RKO (cell line): ENCODE measurements around the gene SLC41A3.
"Not testable (repeated sequence)": the region's sequence is repeated elsewhere in the genome, so short reads cannot be mapped to it uniquely, and the experiment has no call there.

ENCODE experiments used
- DNase-seq: peaks from one replicate; pipeline ENCODE4 v3.0.0-alpha.2; 2016; ENCODE audit warnings: low spot score

SLC41A3 gene

GRCh38 chr3:126053949-126054569, 29.9 kb downstream of the SLC41A3 start:
- no peak for DNase-seq

DNA sequence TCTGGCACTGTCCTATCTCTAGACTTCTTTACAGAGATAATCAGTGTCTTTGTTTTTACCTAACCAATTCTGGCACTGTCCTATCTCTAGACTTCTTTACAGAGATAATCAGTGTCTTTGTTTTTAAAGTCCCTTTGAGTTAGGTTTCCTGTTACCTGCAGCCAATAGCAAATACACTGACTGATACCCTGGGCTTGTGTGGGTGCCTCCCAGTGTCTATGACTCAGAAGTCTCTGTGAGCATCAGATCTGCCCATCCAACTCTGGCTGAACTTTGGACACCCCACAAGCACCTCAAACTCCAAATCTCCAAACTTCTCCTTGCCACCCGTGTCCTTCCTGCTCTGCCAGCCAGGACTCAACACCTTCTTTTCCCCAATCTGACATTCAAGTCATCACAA, 30.4 kb downstream of the SLC41A3 start:
- DNase-seq: no peak

GRCh38 chr3:126052196-126053058, 31.5 kb downstream of the SLC41A3 start:
- DNase-seq: no peak

DNA sequence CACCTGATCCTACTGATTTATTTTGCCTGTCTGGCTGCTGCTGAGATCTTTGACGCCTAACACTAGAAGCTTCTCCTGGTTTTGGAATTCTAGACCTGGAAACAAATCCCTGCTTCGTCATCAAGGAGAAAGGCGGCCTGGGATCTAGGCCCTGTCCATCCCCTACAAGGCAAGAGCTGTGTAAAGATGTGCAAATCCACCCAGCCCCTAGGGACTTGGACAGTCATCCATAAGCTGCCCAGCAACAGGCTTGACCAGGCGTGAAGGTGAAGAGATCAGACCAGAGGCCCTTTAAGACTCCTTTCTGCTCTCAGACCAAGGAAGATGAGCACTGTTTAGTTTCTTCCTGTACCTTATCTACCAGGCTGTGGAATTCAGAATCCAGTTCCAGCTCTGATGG, 32.2 kb downstream of the SLC41A3 start:
- no peak for DNase-seq

DNA sequence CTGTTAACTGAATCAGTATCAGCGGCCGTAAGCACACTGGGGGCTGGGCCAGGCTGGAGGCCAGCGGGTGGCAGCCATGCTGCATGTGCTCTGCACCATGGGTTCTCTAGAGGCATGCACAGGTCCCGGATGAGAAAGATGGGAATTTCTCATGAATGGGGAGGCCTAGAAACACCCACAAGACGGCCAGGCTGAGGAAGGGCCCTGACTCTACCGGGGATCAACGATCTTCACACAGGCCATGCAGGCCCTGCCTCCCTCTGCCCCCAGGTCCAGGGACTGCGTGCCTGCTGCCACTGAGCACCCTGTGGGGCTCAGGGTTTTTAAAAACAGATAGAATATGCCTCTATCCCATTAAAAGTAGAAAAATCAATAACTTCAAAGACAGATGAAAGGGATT, 32.7 kb downstream of the SLC41A3 start:
- DNase-seq: no peak

DNA sequence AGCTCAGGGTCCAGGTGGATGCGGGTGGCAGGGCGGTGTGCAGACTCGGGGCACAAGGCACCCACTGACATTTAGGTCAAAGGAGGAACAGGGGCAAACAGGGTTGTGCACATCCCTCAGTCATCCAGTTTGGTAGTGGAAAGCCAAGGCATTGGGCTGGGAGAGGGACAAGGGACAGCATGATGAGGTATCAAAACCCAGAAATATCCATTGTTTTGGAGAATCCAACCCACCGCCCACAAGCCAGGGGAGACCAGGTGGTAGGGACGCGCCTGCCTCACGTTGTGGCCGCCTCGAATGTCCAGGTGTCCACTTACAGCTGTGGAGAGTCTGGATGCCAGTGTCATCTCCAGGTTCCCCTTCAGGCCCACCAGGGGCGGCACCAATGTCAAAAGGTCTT, 33.3 kb downstream of the SLC41A3 start:
- DNase-seq: no peak

GRCh38 chr3:126050050-126050392, 33.9 kb downstream of the SLC41A3 start:
- DNase-seq: no peak

DNA sequence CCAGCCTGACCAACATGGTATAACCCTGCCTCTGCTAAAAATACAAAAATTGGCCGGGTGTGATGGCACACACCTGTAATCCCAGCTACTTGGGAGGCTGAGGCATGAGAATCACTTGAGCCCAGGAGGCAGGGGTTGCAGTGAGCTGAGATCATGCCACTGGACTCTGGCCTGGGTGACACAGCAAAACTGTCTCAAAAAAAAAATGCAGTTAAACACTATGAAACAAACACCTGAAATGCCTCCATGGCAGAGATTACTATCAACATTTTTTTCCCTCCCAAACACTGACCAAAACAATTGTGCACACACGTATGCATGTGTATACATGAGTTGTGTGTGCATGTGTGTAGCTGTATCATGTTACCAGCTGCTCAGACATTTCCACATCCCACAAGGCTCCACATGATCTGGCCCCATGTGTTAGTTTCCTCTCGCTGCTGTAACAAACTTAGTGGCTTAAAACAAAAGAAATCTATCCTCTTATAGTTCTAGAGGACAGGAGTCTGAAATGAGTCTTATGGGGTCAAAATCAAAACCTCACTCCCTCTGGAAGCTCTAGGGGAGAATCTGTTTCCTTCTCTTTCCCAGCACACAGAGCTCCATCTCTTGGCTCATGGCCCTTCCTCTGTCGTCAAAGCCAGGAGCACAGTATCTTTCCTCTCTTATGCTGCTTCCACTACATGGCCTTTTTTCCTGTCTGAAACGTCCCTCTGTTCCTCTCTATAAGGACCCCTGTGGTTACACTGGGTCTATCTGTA, 34.5 kb downstream of the SLC41A3 start:
- no peak for DNase-seq

GRCh38 chr3:126040386-126040785, 43.5 kb downstream of the SLC41A3 start:
- no peak for DNase-seq

- DNase-seq: no peak
Observed at GRCh38 chr3:126039870-126040269, 44.1 kb downstream of the SLC41A3 start.

DNA sequence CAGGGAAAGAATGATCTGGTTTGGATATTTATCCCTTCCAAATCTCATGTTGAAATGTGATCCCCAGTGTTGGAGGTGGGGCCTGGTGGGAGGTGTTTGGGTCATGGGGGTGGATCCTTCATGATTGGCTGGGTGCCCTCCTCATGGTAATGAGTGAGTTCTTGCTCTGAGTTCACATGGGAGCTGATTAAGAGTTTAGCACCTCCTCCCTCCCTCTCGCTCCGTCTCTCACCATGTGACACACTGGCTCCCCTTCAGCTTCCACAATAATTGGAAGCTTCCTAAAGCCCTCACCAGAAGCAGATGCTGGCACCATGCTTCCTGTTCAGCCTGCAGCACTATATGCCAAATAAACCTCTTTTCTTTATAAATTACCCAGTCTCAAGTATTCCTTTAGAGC, 45.1 kb downstream of the SLC41A3 start:
- not testable (repeated sequence) for DNase-seq

- DNase-seq: no peak
Observed at GRCh38 chr3:126036056-126036549, 47.8 kb downstream of the SLC41A3 start.

- no peak for DNase-seq
Observed at GRCh38 chr3:126035362-126036050, 48.4 kb downstream of the SLC41A3 start.

GRCh38 chr3:126034481-126035361, 49.2 kb downstream of the SLC41A3 start:
- no peak for DNase-seq

GRCh38 chr3:126033765-126034164, 50.2 kb downstream of the SLC41A3 start:
- DNase-seq: no peak

- DNase-seq: no peak
Observed at GRCh38 chr3:126033051-126033745, 50.7 kb downstream of the SLC41A3 start.

- no peak for DNase-seq
Observed at GRCh38 chr3:126031981-126032471, 51.9 kb downstream of the SLC41A3 start.

GRCh38 chr3:126030455-126030854, 53.5 kb downstream of the SLC41A3 start:
- DNase-seq: no peak

DNA sequence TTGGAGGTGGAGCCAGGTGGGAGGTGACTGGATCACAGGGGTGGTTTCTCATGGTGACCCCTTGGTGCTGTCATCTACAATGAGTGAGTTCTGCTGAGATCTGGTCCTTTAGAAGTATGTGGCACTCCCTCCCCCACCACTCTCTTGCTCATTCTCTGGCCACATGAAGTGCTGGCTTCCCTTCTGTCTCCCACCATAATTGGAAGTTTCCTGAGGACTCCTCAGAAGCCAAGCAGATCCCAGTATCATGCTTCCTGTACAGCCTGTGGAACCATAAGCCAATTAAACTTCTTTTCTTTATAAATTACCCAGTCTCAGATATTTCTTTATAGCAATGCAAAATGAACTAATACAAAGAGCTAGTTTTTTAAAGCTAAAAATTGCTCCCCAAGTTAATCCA, 54.7 kb downstream of the SLC41A3 start:
- DNase-seq: no peak

DNA sequence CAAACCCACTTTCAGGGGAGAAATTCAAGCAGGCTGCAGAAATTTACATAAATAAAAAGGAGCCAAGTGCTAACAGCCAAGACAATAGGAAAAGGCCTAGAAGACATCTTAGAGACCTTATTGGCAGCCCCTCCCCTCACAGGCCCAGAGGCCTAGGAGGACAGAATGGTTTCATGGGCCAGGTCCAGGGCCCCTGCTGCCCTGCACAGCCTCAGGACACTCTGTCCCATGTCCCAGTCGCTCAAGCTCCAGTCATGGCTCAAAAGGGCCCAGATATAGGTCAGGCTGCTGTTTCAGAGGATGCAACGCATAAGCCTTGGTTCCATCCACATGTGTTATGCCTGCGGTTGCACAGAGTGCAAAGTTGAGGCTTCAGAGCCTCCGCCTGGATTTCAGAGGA, 55.8 kb downstream of the SLC41A3 start:
- no peak for DNase-seq
